HG02610 (cell line): ENCODE results near the gene ZFHX3.

ENCODE experiments used
- ATAC-seq: cut with Tn5 transposase; IDR thresholded peaks from one replicate; pipeline ENCODE4 v1.9.1; 2021; ENCODE audit warnings: mild to moderate bottlenecking, moderate library complexity; ENCODE audit not compliant: unreplicated experiment

Gene ZFHX3

DNA sequence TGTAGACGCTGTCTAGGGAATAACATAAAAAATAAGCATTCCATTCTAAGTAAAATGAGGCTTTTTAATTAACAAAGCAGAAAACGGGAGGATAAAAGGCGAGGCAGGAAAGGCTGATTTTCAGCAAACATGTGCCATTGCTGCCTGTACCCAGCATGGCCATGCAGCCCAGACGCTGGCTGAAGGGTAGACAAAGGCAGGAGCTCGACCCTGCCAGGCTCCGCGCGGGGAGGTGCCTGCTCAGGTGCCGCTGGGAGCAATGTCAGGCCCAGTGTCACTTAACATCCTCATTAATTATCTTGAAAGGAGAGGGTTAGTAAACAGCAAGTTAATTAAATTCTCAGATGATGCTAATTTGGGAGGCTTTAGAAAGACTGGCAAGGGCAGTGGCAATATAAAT is 136.0 kb downstream of the ZFHX3 start:
- ATAC-seq: no peak

DNA sequence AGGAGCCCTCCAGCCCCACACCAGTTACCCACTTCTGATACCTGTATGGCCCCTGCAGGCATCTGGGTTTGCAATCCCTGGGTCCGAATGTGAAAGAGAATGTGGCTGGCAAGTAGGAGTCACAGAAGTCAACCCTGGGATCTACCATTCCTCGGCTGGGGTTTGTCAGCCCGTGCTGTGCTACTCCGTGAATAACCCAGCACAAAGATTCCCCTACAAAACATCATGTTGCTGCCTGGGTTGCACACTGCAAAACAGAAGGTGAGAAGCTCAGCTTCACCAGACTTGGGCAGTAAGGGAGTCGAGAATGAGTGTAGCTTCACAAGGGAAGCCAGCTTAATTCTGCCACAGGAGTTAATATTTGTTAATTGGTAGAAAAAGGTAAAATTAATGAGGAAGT is 137.1 kb downstream of the ZFHX3 start:
- ATAC-seq: no peak

DNA sequence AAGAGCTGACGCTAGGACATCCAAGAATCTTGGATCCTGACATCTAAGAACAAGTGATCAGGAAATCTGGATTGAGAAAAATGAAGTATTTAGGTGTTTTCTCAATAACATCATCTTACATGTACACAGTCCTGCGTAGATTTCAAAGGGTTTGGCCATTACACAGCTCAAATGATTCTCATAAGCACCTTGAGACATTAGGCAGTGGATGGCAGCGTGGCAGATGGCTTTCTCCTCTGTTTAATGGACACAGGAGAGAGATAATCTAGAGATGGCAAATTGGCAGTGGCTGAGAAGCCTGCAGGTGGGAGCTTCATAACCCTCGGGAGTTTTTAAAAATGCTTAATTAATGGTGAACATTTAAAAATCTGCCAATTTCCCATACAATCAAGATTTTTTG is 137.5 kb downstream of the ZFHX3 start:
- ATAC-seq: no peak

DNA sequence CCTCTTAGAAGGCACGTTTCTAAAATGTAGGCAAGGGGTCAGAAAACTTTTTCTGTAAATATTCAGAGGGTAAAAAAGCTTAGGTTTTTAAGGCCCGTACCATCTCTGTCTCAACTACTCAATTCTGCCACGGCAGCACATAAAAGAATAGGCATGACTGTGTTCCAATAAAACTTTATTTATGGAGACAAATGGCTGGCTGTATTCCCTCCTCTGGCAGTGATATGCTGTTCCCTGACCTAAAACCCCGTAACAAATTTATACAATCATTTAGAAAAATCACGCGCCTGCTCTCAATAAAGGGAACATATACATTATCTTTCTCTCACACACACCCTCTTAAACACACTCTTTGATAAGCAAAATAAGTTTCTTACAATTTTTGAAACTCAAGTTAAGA is 138.7 kb downstream of the ZFHX3 start:
- no peak for ATAC-seq

DNA sequence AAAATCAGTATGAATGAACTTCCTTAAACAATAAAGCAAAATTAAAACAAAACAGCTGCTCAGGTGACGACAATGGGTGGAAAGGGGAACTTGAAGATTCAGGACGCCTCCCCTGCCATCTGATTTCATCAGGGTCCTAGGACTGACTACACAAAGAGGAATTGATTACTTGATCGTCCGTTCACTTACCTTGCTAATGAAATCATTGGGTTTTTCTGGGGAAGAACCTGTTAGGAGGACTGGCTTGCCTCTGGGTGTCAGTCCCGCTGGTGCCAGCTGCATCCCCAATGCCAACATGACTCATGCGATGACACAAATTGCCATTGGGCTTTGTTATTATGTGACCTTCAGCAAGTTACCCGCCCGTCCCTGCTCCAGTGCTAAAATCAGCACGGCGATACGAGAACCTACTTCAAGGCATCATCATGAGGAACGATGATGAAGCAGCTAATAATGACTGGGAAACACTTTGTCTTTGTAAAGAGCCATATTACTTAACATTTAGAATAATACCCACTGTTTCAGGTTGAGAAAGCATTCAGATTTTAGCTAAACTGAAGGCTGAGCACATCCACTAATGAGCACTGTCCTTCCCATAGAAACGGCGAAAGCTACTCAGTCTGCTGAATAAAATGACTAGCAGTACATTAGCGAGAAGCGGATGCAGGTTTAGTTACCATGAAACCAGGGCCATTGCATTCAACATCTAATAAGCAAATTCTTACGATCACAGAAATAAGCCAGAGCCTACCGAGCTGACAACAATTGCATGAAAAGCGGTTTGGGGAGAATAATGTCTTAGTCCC is 139.4 kb downstream of the ZFHX3 start:
- ATAC-seq: no peak

DNA sequence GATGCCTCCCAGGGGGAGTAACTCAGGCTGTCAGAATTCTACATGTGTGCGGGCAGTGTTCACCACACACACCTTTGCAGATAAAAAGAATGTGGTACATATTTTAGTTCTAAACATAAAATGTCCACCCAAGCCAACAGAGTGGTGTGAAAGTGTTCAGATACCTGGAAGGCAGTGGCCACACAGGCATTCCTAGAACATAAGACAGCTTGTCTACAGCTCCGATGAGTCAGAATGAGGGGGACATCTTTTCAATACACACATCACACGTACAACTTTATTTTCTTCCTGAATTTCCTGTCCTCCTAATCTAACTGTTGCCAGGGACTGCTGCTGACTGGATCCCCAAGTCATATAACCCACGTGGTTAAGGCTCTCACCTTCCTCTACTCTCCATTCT is 142.3 kb downstream of the ZFHX3 start:
- no peak for ATAC-seq

DNA sequence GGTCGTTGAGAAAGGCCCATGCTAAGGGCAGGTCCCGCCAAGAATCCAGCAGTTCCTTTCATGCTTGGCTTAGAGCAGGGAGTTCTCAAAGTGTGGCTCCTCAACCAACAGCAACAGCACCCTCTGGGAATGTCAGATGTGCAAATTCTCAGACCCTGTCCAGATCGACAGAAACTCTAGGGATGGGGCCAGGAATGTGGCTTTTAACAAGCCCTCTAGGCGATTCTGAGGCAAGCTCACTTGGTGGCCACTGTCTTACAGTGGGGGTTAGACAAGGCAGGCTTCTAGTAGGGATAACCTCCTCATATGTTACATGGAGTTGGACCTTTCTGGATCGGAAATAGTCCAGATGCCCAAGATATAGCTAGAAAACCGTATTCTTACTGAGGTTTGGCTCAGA is 144.8 kb downstream of the ZFHX3 start:
- ATAC-seq: no peak

DNA sequence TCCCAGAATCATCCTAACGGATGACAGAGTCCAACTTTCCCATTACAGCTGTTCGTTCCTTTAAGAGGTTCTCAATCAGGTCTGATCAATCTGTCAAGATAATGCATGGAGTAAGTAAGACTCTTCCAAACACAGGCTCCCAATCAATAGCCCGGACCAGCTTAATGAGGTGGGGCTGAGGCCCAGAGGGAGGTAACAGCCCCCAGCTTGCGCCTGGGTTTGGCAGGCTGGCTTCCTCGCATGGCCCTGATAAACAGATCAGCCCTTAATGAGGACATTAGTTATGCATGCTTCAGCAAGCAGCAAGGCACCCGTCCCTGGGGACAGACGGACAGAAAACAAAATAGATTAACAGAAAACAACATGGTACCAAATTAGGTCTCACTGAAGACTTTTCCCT is 145.7 kb downstream of the ZFHX3 start:
- ATAC-seq: no peak

DNA sequence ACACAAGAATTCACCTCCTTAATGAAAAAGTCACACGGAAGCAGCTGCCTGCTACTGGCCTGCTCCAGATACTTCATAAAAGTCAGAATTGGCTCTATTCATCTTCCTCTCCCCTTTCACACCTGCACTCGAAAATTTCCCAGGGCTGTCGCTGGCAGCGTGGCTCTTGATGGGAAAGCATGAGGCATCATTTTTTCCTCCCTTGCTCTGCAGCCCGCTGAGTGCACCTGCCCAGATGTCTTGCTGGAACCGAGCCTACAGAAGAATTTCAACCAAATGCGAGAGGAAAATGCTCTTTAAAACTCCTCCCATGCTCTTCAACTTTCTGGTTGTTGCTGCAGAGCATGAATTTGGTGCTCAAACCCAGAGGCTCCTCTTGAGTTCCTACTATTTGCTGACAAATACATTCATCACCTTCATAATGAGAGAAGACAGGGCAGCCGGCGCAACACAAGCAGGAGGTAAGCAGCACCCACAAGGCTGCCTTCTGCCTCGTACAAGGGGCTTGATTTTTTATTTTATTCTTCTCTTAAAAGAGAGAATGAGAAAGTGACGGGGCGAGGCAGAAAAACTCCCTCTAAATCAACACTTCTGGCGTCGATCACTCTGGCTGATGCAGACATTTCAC is 146.8 kb downstream of the ZFHX3 start:
- ATAC-seq: no peak

DNA sequence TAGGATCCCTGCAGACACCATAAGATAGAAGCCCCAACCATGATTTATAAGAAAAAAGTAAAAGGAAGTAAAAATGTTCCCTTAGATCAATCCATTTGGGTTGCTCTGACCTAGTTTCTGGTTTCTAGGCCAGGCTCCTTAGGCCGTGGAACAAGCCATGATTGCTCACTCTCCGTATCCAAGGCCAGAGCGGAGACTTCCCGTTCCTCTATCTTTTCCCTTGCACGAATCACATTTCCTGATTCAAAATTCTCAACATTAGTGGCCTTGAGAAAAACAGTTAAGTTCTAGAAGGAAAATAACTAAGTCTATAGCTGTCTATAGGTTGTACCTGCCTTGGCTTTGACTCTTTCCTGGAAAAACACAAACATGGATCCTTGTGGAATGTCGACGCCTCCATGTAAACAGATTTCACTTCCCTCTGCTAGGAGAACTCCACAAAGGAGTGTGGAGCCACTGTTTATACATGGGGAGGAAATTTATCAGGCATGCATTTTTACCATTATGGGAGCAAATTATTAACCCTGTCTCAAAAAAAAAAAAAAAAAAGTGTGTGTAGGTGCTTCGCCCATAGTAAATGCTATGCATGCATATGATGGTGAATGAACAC is 149.6 kb downstream of the ZFHX3 start:
- no peak for ATAC-seq

DNA sequence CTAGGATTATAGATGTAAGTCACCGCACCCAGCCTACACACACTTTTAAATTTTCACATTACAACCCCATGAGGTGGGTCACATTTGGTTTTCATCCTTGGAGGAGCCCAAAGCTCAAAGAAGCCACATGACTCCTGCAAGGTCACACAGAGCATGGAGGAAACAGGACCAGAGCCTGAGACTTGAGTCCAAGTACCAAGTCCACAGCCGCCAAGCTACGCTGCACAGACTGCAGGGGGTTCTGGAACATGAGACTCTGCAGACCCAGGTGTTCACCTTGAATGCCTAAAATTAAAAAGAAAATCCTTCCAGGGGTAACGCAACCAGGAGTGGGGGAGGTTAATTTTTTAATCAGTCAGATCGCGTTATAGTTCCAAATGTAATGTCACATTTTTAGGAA is 150.2 kb downstream of the ZFHX3 start:
- no peak for ATAC-seq

DNA sequence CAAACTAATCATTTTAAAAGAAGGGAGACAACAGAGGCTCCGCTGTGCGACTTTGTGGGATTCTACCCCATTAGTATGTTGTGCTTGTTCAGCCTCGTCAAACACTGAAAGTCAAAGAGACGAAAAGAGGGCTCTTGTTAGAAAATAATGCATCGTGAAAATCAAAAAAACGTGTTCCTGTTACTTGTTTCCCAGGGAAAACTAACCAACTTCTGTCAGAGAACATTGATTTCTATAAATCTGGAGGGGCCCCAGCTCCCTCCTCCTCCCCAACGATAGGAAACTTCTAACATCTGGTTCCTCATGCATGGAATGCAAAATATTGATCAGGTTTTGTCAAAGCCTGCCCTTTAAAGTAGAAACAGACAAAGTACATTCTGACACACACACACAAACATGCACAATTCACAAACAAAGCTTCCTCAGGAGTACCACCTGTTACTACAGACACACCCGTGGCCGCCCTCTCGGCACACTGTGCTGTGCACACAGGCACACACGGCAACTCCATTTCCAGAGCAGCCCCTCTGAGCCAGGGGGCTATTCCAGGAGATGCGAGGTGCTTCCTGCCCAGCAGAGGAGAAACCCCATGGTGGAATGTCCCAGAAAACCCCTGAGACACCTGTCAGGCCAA is 151.3 kb downstream of the ZFHX3 start:
- ATAC-seq: no peak

DNA sequence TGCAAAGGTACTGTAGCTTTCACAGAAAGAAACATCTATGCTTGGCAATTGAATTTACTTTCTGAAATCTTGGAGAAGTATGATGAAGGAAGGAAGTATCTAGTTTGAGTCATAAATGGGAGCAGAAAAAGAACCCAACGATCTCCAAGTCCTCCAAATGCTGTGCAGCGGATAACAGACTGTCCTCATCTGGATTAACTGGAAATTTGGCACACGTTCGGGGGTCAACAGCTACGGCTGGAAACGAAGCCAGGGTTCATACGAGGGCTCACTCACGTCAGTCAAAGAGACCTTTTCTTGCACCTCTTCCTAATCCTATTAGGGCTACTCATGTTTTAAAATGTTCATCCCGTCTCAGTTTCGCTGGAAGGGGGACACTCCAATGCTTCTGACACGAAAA is 152.0 kb downstream of the ZFHX3 start:
- ATAC-seq: no peak

DNA sequence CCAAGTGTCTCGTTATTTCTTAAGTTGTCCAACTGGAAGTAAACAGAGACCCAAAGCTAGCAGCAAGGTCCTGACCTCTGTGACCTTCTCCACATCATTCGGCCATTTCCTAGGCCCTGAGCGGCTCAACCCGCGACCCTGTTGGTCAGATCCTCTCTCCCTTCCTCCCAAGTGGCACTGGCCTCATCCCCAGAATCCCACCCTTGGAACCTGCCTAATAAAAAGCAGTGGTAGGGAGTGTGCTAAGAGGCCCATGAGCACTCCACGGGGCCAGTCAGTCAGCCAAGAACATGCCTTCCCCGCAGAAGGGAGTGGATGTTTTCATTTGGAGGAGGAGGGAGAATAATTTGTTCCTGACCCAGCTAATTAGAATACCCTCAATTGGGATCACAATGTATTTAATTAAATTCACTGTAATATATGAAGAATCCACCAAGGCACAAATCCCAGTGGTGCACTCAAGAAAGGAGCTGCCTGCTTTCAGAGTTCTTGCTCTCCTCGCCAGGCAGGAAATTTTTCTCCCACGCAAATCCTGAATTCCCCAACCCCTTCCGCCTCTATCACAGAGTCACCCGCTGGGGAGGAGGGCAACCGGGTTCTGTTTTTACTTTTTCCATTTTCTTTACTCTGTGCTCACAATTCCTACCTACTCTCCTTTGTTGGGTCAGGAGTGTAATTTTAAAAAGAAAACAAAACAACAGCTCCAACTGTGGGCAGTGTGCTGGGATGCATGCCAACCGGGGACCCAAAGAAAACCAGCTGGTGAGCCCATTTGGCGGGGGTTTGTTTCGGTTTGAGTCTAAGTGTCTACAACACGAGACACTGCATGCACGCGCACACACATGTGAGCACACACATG is 153.4 kb downstream of the ZFHX3 start:
- ATAC-seq: no peak

DNA sequence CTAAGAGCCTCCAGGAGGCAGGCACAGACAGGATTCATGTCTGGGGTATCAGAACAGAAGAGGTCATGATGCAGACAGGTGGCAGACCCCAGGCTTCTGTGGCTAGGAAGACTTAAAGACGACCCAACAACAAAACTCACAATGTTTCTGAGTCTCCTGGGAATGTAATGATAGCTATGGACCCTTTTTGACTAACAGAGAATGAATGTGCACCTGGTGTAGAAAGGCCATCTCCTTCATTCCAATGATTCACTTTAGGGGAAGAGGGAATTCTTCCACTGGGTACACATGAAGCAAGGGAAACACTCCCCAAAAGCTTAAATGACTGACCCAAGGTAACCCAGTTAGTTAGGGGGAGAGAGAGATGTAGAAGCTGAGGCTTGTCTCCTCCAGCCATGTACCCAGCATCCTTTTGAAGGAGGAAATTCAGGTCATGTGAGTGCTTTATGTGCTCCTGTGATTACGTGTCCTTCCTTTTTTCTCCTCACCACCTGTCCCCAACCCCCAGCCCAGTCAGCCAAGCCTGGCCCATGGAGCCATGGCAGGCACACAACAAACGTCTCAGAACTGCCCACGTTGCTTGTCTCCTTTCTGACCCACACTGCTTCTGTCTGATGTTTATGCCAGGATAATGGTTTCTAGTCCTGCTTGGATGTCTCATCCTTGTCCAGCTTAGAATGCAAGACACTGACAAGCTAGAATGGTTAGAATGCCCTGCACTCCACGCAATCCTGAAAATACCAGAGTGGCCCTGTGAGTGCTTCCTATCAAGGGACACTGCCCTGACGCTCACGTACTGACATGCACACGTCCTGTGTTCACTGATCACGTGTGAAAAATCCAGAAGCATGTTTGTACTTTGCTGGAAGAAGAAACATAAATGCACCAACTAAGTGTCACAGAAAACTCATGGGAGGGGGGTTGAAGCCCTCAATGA is 156.4 kb downstream of the ZFHX3 start:
- ATAC-seq: no peak

DNA sequence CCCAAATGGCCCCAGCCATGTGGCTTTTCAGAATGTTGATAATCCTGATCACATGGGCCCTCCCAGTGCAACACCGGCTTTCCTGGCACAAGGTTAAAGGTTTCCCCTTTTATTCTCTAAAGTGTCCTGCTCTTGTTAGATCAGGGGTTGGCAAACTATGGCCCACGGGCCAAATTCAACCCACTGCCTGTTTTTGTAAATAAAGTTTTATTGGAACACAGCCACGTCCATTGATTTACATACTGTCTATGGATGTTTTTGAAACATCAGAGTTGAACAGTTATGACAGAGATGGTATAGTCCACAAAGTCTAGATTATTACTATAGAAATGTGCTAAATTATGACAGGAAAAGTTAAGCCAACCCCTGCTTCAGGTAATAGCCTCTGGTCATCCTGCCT is 157.3 kb downstream of the ZFHX3 start:
- ATAC-seq: no peak

DNA sequence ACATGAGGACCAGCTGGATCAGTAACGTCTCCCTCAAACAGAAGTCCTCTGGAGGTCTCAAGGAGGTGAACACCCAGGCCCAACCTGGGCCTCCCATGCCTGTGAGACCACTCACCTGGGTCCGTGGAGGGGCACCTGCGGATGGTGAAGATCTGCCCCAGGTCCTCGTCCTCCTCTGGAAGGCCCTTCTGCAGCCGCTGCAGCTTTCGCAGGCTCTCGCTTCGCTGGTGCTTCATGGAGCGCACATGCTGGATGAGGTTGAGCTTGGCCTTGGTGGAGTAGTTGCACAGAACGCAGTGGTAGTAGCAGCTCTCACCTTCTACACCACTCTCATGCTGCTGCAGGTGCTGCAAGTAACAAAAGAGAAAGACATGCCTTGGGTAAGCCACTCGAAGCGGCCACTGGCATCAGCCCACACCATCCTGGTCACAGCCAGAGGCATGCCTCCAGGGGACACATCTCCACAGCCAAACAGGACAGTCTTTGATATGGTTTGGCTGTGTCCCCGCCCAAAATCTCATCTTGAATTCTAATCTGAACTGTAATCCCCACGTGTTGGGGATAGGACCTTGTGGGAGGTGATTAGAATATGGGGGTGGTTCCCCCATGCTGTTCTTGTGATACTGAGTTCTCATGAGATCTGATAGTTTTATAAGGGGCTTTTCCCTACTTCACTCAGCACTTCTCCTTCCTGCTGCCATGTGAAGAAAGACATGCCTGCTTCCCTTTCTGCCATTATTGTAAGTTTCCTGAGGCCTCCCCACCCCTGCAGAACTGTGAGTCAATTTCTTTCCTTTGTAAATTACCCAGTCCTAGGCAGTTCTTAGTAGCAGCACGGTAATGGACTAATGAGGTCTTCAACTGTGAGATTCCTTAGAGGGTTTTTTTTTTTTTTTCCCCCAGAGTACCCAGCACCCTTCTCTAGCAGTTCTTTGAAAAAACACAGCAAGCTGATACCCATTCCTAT is 158.0 kb downstream of the ZFHX3 start:
- no peak for ATAC-seq

DNA sequence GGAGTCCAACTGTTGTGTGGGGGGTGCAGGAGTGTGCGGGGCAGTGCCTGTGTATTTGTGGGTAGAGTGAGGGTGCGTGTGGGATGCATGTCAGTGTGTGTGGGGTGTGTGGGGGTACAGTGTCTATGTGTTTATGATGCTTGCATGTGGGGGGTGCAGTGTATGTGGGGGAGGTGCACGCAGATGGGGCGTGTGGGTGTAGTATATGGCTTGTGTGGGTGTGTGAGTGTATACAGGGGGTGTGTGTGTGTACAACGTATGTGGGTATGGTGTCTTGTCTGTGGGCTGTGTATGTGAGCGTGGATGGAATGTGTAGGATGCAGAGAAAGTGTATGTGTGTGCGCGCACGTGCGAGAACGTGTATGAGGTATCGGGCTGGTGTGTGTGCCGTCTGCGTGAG is 160.4 kb downstream of the ZFHX3 start:
- ATAC-seq: no peak
